Measurements from ENCODE around the gene KBTBD2.
A peak's percentile ranks its signal among the peaks of the same experiment; 100 is the strongest.
"Not testable (repeated sequence)": the region's sequence is repeated elsewhere in the genome, so short reads cannot be mapped to it uniquely, and the experiment has no call there.

Gene KBTBD2

GRCh38 chr7:32905175-32905662 lies 13.7 kb upstream of the KBTBD2 start:
- ATAC-seq (peak; percentile 97), DNase-seq (peak; percentile 65)
- Mint-ChIP-seq H3K36me3 (ENCODE audit: low read depth) (no peaks in the 10 kb centered on the region), H3K27ac (peak overlapping the region; percentile 86), H3K9me3 (no peaks in the 10 kb centered on the region), H3K4me1 (peaks cover 14% of the 10 kb centered on the region), H3K4me3 (peak overlapping the region; percentile 74), H3K27me3 (no peaks in the 10 kb centered on the region)

GRCh38 chr7:32901629-32902028 lies 10.1 kb upstream of the KBTBD2 start:
- Mint-ChIP-seq H3K4me1 (peaks cover 14% of the 10 kb centered on the region), H3K36me3 (ENCODE audit: low read depth) (no peaks in the 10 kb centered on the region), H3K27ac (no peak overlapping the region), H3K9me3 (no peaks in the 10 kb centered on the region), H3K4me3 (no peak overlapping the region), H3K27me3 (no peaks in the 10 kb centered on the region)
- DNase-seq (no peak), ATAC-seq (no peak)

- Mint-ChIP-seq H3K36me3 (ENCODE audit: low read depth) (no peaks in the 10 kb centered on the region), H3K27ac (no peak overlapping the region), H3K9me3 (no peaks in the 10 kb centered on the region), H3K4me1 (peaks cover 11% of the 10 kb centered on the region), H3K4me3 (no peak overlapping the region), H3K27me3 (no peaks in the 10 kb centered on the region)
- ATAC-seq (no peak), DNase-seq (no peak)
Measured at GRCh38 chr7:32900433-32900995, 9.0 kb upstream of the KBTBD2 start.

GRCh38 chr7:32897376-32897775 lies 5.8 kb upstream of the KBTBD2 start:
- Mint-ChIP-seq H3K27ac (peak overlapping the region; percentile 2), H3K4me1 (peaks cover 16% of the 10 kb centered on the region)
- not testable (repeated sequence) for ATAC-seq; H3K9me3 Mint-ChIP-seq; H3K4me3 Mint-ChIP-seq; H3K27me3 Mint-ChIP-seq; H3K36me3 Mint-ChIP-seq (ENCODE audit: low read depth); DNase-seq

GRCh38 chr7:32896564-32897347 lies 5.2 kb upstream of the KBTBD2 start:
- no peak for DNase-seq
- Mint-ChIP-seq H3K4me3 (no peak overlapping the region), H3K27me3 (no peaks in the 10 kb centered on the region), H3K4me1 (peaks cover 20% of the 10 kb centered on the region), H3K9me3 (no peaks in the 10 kb centered on the region), H3K27ac (no peak overlapping the region), H3K36me3 (ENCODE audit: low read depth) (no peaks in the 10 kb centered on the region)
- no peak for ATAC-seq

- Mint-ChIP-seq H3K36me3 (ENCODE audit: low read depth) (no peaks in the 10 kb centered on the region), H3K4me1 (peaks cover 36% of the 10 kb centered on the region), H3K4me3 (no peak overlapping the region), H3K27me3 (no peaks in the 10 kb centered on the region), H3K27ac (peak overlapping the region; percentile 99), H3K9me3 (no peaks in the 10 kb centered on the region)
- ATAC-seq: no peak
- no peak for DNase-seq
Measured at GRCh38 chr7:32894171-32894570, 2.6 kb upstream of the KBTBD2 start.

GRCh38 chr7:32893722-32894121 lies 2.2 kb upstream of the KBTBD2 start:
- Mint-ChIP-seq H3K4me1 (peaks cover 40% of the 10 kb centered on the region), H3K36me3 (ENCODE audit: low read depth) (no peaks in the 10 kb centered on the region), H3K27ac (peak overlapping the region; percentile 99), H3K4me3 (peak overlapping the region; percentile 90), H3K9me3 (no peaks in the 10 kb centered on the region), H3K27me3 (no peaks in the 10 kb centered on the region)
- no peak for ATAC-seq
- DNase-seq: no peak

- Mint-ChIP-seq H3K36me3 (ENCODE audit: low read depth) (no peaks in the 10 kb centered on the region), H3K27me3 (no peaks in the 10 kb centered on the region), H3K4me1 (peaks cover 46% of the 10 kb centered on the region), H3K4me3 (peak overlapping the region; percentile 90), H3K27ac (peak overlapping the region; percentile 99), H3K9me3 (no peaks in the 10 kb centered on the region)
- DNase-seq (no peak), ATAC-seq (no peak)
Measured at GRCh38 chr7:32893207-32893524, 1.6 kb upstream of the KBTBD2 start.

- H3K36me3 Mint-ChIP-seq (ENCODE audit: low read depth): no peaks in the 10 kb centered on the region
- H3K4me1 Mint-ChIP-seq: peaks cover 50% of the 10 kb centered on the region
- H3K27me3 Mint-ChIP-seq: no peaks in the 10 kb centered on the region
- peak overlapping the region; percentile 90 for H3K4me3 Mint-ChIP-seq
- H3K9me3 Mint-ChIP-seq: no peaks in the 10 kb centered on the region
- DNase-seq (peak; percentile 49), ATAC-seq (peak; percentile 59)
- peak overlapping the region; percentile 99 for H3K27ac Mint-ChIP-seq
Measured at GRCh38 chr7:32892521-32893206, 1.1 kb upstream of the KBTBD2 start.

- peak; percentile 67 for ATAC-seq
- peak overlapping the region; percentile 99 for H3K27ac Mint-ChIP-seq
- peak; percentile 99 for DNase-seq
- H3K4me3 Mint-ChIP-seq: peak overlapping the region; percentile 90
- H3K27me3 Mint-ChIP-seq: no peaks in the 10 kb centered on the region
- H3K4me1 Mint-ChIP-seq: peaks cover 57% of the 10 kb centered on the region
- no peaks in the 10 kb centered on the region for H3K9me3 Mint-ChIP-seq
- H3K36me3 Mint-ChIP-seq (ENCODE audit: low read depth): no peaks in the 10 kb centered on the region
Measured at GRCh38 chr7:32891800-32892520, 400 bp upstream of the KBTBD2 start.

GRCh38 chr7:32890793-32891042 lies 842 bp downstream of the KBTBD2 start:
- H3K9me3 Mint-ChIP-seq: no peaks in the 10 kb centered on the region
- no peak for DNase-seq
- H3K4me3 Mint-ChIP-seq: peak overlapping the region; percentile 93
- H3K27me3 Mint-ChIP-seq: no peaks in the 10 kb centered on the region
- no peaks in the 10 kb centered on the region for H3K36me3 Mint-ChIP-seq (ENCODE audit: low read depth)
- peak overlapping the region; percentile 89 for H3K27ac Mint-ChIP-seq
- no peak for ATAC-seq
- peaks cover 70% of the 10 kb centered on the region for H3K4me1 Mint-ChIP-seq

GRCh38 chr7:32890010-32890792 lies 1.4 kb downstream of the KBTBD2 start:
- no peaks in the 10 kb centered on the region for H3K9me3 Mint-ChIP-seq
- no peaks in the 10 kb centered on the region for H3K27me3 Mint-ChIP-seq
- peaks cover 75% of the 10 kb centered on the region for H3K4me1 Mint-ChIP-seq
- DNase-seq: peak; percentile 24
- H3K36me3 Mint-ChIP-seq (ENCODE audit: low read depth): no peaks in the 10 kb centered on the region
- H3K27ac Mint-ChIP-seq: peak overlapping the region; percentile 89
- no peak for ATAC-seq
- H3K4me3 Mint-ChIP-seq: peak overlapping the region; percentile 93

GRCh38 chr7:32888505-32888904 lies 3.1 kb downstream of the KBTBD2 start:
- no peak for ATAC-seq
- Mint-ChIP-seq H3K4me1 (peaks cover 74% of the 10 kb centered on the region), H3K36me3 (ENCODE audit: low read depth) (no peaks in the 10 kb centered on the region), H3K27ac (no peak overlapping the region), H3K9me3 (no peaks in the 10 kb centered on the region), H3K4me3 (peak overlapping the region; percentile 29), H3K27me3 (no peaks in the 10 kb centered on the region)
- no peak for DNase-seq

GRCh38 chr7:32887395-32887794 lies 4.2 kb downstream of the KBTBD2 start:
- Mint-ChIP-seq H3K4me1 (peaks cover 69% of the 10 kb centered on the region), H3K27me3 (no peaks in the 10 kb centered on the region), H3K4me3 (no peak overlapping the region), H3K36me3 (ENCODE audit: low read depth) (no peaks in the 10 kb centered on the region), H3K9me3 (no peaks in the 10 kb centered on the region), H3K27ac (no peak overlapping the region)
- DNase-seq (no peak), ATAC-seq (no peak)
